NCI-H2029 (cell line): Measurements from ENCODE around the gene RBX1.
"Not testable (repeated sequence)": the region's sequence is repeated elsewhere in the genome, so short reads cannot be mapped to it uniquely, and the experiment has no call there.

ENCODE experiments used
- DNase-seq: peaks from one replicate; lab custom pipeline; 2025; lab: John Stamatoyannopoulos, UW

The RBX1 gene

DNA sequence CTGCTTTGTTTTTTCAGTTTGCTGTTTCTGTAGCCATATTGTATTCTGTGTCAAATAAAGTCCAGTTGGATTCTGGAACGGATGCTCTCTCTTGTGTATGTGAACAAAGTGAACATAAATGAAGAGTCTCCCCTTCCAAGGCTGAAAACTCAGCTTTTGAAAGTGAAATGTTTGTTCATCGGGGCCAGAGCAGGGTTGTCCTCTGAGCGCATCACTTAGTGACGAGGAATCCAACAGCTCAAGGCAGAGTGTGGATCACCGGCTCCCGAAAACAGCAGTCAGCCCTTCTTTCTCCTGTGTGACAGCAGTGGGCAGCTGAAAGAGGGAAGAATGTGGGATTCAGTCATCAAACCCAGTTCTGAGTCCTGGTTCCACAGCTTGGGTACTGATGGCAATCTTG, 21.4 kb downstream of the RBX1 start:
- no peak for DNase-seq

DNA sequence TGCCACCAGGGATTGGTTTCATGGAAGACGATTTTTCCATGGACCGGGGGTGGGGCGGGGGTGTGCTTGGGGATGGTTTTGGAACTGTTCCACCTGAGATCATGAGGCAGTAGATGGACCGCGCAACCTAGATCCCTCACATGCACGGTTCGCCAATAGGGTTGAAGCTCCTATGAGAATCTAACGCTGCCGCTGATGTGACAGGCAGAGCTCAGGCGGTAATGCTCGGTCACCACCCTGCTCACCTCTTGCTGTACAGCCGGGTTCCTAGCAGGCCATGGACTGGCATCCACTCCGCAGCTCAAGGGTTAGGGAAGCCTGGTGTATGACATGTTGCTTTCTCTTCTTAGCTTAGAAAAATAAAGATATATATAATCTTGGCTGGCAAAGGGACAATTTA, 22.0 kb downstream of the RBX1 start:
- DNase-seq: no peak

DNA sequence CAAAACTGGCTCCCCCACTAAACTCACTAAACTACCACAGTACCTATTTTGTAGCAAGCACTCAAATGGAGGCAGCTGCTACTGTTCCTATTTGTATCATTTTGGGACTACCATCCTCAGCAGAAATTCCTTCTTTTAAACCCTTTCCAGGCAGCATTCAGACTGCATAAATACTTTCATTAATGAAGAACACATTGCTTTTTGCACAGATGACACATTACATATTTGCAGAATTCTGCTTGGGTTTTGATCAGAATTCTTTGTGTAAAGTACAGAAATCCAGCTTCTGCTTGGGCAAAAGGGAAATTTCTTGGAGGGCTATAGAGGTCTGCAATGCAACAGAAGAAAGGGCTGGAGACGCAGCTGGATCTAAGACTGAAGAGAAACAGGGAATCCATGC, 24.2 kb downstream of the RBX1 start:
- DNase-seq: no peak

DNA sequence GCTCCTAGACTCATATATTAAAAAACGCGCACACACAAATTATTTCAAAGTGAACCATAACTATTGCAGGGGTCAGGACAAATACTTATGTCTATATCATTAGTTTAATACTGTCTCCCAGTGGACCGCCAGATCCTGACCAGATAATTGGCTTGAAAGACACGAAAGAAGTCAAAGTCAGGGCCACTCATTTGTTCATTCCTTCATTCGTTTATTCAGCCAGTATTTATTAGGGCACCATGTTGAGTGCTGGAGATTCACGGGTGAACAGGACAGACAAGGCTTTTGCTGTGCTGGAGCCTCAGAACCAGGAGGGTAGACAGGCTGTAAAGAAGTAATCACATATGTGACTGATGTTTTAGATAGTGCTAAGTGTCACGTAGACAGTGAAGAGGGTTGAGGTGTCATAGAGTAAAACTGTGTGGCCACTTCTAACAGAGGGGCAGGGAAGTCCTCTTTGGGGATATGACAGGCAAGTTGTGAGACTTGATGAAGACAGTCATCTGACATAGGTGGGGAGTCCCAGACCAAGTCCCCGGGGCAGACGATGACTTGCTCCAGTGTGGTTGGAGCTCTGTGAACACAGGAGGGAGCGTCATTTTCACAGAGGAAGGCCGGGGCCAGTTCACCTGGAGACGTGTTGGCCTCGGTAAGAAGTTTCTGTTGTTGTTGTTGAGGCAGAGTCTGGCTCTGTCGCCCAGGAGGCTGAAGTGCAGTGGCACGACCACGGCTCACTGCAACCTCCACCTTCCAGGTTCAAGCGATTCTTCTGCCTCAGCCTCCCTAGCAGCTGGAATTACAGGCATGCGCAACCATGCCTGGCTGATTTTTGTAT, 25.9 kb downstream of the RBX1 start:
- DNase-seq: no peak

DNA sequence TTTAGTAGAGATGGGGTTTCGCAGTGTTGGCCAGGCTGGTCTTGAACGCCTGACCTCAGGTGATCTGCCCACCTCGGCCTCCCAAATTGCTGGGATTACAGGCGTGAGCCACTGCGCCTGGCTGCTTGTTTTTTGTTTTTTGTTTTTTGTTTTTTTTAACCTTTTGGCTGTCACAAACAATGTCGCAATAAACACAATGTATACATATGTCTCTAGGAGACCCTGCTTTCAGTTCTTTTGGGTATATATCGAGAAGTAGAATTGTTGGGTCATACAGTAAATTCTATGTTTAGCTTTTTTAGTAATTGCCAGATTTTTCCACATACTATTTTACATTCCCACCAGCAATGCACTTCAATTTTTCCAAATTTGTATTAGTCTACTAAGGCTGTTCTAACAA, 28.0 kb downstream of the RBX1 start:
- DNase-seq: no peak

DNA sequence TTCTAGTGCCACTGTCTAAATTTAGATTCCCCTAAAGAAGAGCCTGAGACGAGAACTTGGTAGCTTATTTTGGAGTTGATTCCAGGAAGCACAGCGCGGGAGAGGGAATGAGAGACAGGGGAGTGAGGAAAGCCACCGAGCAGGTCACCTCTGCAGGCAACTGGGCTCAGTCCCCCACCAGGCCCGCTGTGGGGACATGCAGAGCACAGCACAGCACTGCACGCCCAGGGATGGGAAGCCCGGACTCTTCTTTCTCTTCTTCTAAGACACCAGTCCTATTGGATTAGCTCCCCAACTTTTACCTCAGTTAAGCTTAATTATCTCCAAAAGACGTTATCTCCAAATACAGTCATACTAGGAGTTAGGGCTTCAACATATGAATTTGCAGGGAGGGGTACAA, 28.7 kb downstream of the RBX1 start:
- DNase-seq: no peak

DNA sequence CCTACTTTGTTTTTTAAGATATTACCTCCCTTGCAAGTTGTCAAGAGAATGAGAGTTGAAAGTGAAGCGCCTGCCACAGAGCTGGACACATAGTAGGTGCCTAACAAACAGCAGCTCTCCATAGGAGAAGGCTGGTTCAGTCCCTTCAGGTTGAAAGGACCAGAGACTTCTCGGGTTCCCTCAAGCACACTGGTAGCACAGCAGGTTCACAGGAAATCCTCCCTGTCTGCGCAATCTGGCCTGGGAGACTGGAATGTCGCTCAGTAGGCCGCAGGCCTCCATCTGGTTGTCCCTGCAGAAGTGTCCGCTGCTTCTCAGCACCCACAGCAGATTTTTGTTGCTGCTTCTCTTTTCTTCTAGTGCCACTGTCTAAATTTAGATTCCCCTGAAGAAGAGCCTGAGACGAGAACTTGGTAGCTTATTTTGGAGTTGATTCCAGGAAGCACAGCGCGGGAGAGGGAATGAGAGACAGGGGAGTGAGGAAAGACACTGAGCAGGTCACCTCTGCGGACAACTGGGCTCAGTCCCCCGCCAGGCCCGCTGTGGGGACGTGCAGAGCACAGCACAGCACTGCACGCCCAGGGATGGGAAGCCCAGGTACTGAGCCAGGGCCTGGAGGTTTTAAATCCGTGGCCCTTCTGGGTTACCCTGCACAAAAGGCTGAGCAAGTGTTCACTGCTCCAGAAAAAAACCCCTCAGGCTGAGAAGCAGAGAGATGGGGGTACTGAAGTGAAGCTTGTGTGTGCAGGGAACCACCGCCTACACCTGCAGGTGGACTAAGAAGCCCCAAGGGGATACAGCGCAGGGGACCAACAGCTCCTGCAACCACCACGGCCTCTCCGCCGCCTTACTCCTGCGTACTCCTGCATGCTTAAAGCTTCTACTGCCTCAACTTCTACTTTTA, 31.6 kb downstream of the RBX1 start:
- DNase-seq: no peak

DNA sequence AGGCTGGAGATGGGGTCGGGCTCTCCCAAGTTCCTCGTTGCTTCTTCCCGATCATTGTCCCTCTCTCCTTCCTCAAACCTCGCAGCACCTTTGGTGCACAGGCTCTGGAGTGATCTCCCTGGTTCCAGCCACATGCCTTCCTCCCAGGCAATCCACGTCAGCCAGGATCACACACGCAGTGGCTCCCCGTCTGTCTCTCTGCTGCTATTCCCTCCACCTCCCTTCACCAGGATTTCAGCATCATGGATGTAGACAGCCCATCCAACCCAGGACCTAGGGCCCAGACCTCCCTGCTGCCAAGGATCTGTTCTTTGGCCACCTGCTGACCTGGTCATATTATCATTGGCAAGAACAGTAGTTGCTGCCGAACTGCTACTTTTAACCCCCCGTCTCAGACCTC, 40.1 kb downstream of the RBX1 start:
- no peak for DNase-seq

DNA sequence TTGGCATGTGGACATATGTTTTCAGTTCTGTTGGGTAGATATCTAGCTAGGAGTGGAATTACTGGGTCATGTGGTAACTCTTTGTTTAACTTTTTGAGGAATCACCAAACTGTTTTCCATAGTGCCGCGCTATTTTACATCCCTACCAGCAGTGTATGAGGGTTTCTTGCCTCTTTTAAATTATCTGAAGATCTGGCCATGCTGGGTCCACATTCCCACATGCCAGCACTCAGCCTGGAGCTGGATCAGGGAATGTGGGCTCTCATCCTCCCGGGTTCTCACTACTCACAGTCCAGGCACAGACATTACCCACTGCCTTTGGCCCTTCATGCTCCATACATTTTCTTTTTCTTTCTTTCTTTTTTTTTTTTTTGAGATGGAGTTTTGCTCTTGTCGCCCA, 44.6 kb downstream of the RBX1 start:
- DNase-seq: no peak

DNA sequence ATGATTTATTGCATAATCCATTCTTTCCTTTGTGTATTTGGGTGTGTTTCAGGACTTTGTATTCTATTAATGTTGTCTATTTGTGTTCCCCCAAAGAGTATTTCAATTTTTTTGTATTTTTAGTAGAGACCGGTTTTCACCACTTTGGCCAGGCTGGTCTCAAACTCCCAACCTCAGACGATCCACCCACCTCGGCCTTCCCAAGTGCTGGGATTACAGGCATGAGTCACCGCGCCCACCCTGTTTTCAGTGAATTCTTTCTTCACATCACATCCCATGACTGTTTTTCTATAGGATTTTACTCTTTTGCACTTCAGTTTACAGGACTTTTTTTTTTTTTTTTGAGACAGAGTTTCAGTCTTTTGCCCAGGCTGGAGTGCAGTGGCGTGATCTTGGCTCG, 46.3 kb downstream of the RBX1 start:
- DNase-seq: no peak

DNA sequence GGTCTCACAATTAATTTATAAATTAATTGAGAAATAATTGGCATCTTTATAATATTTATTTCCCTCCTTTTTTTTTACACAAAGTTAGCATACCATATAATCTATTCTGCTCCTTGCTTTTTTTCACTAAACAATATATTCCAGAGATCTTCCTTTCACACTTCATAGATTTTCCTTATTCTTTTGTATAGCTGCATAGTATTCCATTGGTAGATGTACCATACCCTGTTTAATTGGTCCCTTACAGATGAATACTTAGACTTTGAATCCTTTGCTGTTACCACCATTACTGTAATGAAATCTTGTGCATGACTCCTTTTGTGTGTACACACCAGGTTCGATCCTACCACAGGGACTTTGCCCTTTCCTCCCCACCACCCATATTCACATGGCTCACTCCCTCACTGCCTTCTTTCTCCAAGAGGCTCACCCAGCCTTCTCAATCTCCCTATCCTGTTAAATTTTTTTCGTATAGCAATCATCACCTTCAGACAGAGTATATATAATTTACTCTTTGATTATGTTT, 48.9 kb downstream of the RBX1 start:
- no peak for DNase-seq

DNA sequence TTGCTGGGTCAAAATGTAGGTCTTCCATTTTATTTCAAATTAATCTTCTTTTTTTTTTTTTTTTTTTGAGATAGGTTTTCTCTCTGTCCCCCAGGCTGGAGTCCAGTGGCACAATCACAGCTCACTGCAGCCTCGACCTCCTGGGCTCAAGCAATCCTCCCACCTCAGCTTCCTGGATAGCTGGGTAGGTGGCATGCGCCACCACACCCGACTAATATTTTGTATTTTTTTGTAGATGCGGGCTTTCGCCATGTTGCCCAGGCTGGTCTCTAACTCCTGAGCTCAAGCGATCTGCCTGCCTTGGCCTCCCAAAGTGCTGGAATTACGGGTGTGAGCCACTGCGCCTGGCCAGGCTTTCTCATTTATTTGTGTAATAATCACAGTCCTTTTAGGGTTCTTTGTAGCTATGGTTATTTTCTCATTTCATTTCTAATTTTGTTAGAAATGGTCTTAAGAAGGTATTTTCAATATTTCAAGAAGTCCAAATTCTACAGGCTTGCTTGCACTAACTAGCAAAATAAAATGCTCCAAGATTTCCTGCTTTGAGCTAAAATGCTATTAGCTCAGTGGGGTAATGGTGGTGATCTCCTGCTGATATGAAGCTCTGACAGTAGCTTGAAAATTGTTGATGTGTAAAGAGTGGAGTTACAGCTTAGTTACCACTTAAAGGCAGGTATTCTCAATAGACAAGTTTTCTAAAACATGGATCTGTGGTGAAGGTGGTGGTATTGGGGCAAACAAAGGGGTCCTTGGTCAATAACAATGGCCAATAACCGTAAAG, 50.0 kb downstream of the RBX1 start:
- DNase-seq: no peak

DNA sequence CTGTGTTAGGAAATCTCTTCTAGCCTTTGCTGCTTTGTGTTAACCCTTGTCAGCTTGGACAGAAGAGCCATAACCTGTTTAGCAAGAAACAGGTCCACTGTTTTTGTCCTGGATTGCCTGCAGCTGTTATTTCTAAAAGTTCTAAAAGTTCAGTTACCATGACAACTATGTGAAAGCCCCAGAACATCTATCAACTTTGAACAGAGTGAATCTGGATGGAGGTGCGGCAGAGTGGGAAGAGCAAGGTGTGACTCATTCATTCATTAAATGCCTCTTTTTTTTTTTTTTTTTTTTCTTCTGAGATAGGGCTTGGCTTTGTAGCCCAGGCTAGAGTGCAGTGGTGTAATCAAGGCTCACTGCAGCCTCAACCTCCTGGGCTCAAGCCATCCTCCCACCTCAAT, 50.5 kb downstream of the RBX1 start:
- DNase-seq: no peak

DNA sequence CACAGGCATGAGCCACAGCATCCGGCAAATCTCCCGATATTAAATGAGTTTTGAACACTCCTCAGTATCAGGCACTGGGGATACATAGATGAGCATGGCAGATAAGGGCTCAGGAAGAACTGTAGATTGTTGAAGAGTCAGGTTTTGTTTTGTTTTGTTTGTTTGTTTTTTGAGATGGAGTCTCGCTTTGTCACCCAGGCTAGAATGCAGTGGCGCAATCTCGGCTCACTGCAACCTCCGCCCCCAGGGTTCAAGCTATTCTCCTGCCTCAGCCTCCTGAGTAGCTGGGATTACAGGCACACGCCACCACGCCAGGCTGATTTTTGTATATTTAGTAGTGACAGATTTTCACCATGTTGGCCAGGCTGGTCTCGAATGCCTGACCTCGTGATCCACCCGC, 51.2 kb downstream of the RBX1 start:
- DNase-seq: not testable (repeated sequence)

DNA sequence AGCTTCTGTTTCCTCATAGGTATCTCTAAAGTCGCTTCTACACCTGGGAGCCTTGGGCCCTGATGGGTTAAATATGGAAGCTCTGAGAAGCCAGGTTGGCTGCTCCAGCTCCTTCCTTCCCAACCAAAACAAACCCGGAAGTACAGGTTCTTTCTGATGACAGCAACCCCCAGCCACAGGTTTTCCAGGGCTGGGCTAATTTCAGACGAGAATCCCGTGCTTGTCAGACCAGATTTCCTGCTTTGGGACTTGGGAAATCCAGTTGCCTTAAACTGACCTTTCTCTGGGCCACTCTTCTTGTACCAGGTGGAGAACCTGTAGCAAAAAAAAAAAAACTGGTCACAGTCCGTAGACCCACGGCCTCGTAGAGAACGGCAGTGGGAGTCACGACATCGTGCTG, 51.9 kb downstream of the RBX1 start:
- DNase-seq: peak; percentile 1

DNA sequence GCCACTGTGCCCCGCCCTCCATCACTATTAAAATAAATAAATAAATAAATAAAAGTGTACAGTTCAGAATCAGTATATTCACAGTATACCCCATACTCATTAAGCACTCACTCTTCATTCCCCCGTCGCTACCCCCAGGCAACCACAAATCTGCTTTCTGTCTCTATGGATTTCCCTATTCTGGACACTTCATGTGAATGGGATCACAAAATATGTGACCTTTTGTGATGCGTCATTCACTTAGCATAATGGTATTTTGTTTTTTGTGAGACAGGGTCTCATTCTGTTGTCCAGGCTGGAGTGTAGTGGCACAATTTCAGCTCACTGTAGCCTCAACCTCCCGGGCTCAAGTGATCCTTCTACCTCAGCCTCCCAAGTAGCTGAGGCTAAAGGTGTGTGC, 52.8 kb downstream of the RBX1 start:
- no peak for DNase-seq

DNA sequence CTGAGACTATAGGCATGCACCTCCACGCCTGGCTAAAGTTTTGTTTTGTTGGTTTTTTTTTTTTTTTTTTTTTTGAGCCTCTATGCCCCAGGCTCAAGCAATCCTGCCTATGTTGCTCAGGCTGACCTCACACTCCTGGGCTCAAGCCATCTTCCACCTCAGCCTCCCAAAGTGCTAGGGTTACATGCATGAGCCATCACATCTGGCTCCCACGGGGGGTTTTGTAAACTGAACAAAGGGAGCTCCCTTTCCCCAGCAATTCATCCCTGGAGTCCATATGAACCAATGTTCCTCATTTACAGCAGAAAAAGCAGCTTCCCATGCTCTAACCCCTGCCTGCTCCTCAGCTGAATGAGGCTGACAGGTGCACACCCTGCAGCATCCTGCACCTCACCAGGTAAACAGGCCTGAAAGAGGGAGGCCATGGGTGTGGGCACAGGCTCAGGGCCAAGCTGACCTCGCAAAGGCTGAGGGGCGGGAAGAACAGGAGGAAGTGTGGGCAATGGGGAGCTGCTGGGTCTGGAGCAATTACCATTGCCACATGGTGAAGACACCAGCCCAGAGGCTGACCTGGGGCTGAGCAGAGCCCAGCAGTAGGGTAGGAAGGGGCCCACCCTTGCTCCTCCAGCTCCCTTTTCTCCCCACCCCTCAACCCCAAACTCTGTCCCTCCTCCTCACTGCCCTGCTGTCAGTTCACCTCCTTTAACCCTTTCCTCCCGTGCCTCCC, 58.2 kb downstream of the RBX1 start:
- DNase-seq: peak; percentile 2

DNA sequence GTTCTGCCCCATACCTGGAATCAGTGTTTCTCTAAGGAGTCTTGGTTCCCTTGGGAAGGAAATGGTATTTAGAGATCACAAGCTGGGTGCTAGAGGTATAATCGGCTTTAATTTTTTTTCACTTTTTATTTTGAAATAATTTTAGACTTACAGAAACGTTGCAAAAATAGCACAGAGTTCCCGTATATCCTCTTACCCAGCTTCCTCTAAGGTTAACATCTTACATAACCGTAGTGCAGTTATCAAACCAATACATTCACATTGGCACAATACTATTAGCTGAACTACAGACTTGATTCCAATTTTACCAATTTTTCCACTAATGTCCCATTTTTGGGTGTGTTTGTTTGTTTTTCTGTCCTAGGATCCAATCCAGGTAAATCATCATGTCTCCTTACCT, 63.8 kb downstream of the RBX1 start:
- DNase-seq: no peak

DNA sequence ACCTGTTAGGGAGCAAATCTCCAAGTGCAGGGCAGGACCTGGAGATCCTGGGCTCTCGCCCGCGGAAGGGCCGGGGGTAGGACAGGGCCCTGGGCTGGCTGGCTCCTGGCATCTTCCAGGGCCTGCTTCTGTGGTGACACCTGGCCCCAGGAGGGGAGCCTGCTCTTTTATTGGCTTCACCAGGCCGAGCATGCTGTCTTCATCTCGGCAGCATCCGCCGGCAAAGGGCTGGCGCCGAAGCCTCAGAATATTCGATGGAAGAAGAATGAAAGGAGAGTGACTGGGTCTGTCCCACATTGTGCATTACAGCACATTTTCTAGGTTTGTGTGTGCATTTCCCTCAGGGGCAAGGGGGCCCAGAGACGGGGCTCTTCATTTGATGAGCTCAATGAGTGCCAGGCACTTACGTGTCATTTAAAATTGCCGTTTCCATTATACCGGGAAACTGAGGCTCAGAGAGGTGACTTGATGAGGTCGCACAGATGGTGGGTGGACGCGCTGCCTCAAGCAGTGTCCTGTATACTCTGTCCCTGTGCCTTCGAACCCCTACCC, 70.0 kb downstream of the RBX1 start:
- DNase-seq: no peak

DNA sequence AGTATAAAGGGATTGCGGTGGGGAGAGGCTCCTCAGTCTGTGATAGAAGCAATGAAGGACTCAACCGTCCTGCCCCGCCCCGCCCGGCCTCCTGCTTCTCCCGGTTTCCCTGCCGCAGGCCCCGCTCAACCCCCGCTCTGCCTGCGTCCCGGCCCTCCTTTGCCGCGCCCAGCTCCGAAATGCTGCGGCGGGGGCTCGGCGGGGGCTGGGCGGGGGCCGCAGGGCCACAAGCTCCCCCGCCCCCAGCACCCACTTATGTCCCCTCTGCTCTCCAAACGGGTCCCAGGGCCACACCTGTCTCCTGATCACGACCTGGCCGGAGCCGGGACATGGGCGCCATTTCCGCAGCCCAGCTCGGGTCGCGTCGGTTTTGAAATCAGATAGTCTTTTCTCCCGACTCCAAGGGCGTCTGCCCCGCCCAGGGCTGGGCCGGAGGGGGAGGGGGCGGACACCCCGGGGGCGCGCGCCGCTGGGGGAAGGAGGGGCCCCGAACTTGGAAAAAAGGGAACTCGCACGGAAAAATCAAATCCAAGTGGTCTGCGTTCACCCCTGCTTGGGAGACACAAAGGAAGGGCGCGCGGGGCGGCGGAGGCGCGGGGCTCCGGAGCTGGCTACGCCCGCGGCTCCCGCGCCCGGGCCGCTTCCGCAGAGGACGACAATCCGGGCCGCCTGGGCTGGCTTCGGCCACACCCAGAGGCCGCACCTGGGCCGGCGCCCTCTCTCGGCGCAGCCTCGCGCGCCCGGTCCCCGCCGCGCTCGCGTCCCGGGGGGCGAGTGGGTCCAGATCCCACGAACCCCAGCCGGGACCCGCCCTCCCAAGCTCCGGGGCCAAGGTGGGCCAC, 70.7 kb downstream of the RBX1 start:
- DNase-seq: peak; percentile 39
